Urinary bladder (tissue), 4 donors: ENCODE data around the gene EHBP1. TPM values are rescaled to one million over a fixed set of nuclear protein-coding genes. Genes with fewer than 3 reads are reported as not detected.

Experiments
- DNase-seq: peaks from one replicate; pipeline ENCODE4 v3.0.0-alpha.2; 2015; ENCODE audit errors: extremely low spot score
- H3K27ac ChIP-seq: one replicate; pipeline ENCODE4 v1.5.1; 2013; ENCODE audit warnings: low read depth, mild to moderate bottlenecking, moderate library complexity
- H3K36me3 ChIP-seq: one replicate; pipeline ENCODE4 v1.6.1; 2013; ENCODE audit warnings: mild to moderate bottlenecking, moderate library complexity; ENCODE audit not compliant: insufficient read depth
- H3K4me1 ChIP-seq: one replicate; pipeline ENCODE4 v1.6.1; 2013; ENCODE audit warnings: mild to moderate bottlenecking, moderate library complexity; ENCODE audit not compliant: insufficient read depth
- H3K4me3 ChIP-seq: one replicate; pipeline ENCODE4 v1.5.1; 2013; ENCODE audit warnings: low read depth, low read length
- WGBS: extraction: QIAGEN DNeasy Blood & Tissue Kit; methylation state at CpG from one replicate; pipeline ENCODE4 v1.1.7; 2013; 5-methylcytosine and 5-hydroxymethylcytosine counted together
- polyA plus RNA-seq: library from polyadenylated mRNA; stranded (reverse); fragments of 200-250 nt; gene quantifications from one replicate; pipeline ENCODE4 v1.2.3, GENCODE V29; 2013
- total RNA-seq: library from RNA; depleted of rRNA; stranded (reverse); fragments of >200 nt; gene quantifications from one replicate; pipeline ENCODE4 v1.2.3, GENCODE V29; 2014
- donor health status: healthy with polysubstance abuse.
- donor health status: healthy.

The EHBP1 gene
- total and polyA plus RNA-seq, 2 donors = 41.0 to 145 TPM

GRCh38 chr2:62713837-62714236, 8.3 kb downstream of the EHBP1 start:
- Histone ChIP-seq H3K27ac (no peak overlapping the region), H3K4me1 (peaks cover 3% of the 10 kb centered on the region)

GRCh38 chr2:62716768-62717167, 11.3 kb downstream of the EHBP1 start:
- H3K36me3 ChIP-seq = no peaks in the 10 kb centered on the region
- H3K4me1 ChIP-seq = peaks cover 3% of the 10 kb centered on the region
- no peak for DNase-seq
- no peak overlapping the region for H3K27ac ChIP-seq
- WGBS = 86% methylated on average over 4 of the region's 4 CpGs
- H3K4me3 ChIP-seq = no peak overlapping the region

More at GRCh38 chr2:62713837-62714236, 8.3 kb downstream of the EHBP1 start:
- Histone ChIP-seq H3K4me3 (no peak overlapping the region), H3K36me3 (no peaks in the 10 kb centered on the region)
- no peak for DNase-seq

GRCh38 chr2:62717503-62718081, 12.1 kb downstream of the EHBP1 start:
- Histone ChIP-seq H3K36me3 (no peaks in the 10 kb centered on the region), H3K4me3 (no peak overlapping the region), H3K4me1 (no peaks in the 10 kb centered on the region), H3K27ac (no peak overlapping the region)
- no peak for DNase-seq
- 63% methylated on average over 4 of the region's 4 CpGs for WGBS

GRCh38 chr2:62718225-62718822, 12.8 kb downstream of the EHBP1 start:
- Histone ChIP-seq H3K27ac (no peak overlapping the region), H3K4me1 (no peaks in the 10 kb centered on the region), H3K4me3 (no peak overlapping the region), H3K36me3 (no peaks in the 10 kb centered on the region)
- no peak for DNase-seq
- whole genome bisulfite sequencing = over 99% methylated on average over 2 of the region's 2 CpGs

GRCh38 chr2:62719757-62720156, 14.2 kb downstream of the EHBP1 start:
- H3K4me3 ChIP-seq = no peak overlapping the region
- no peak overlapping the region for H3K27ac ChIP-seq
- no peaks in the 10 kb centered on the region for H3K36me3 ChIP-seq
- no peaks in the 10 kb centered on the region for H3K4me1 ChIP-seq
- no peak for DNase-seq

- H3K4me3 ChIP-seq = no peak overlapping the region
- H3K4me1 ChIP-seq = no peaks in the 10 kb centered on the region
- no peak for DNase-seq
- peak overlapping the region; percentile 23 for H3K27ac ChIP-seq
- H3K36me3 ChIP-seq = no peaks in the 10 kb centered on the region
Observed at GRCh38 chr2:62722679-62723078, 17.2 kb downstream of the EHBP1 start.

- Histone ChIP-seq H3K4me1 (no peaks in the 10 kb centered on the region), H3K27ac (no peak overlapping the region), H3K36me3 (no peaks in the 10 kb centered on the region), H3K4me3 (no peak overlapping the region)
- WGBS = 93% methylated on average over 1 of the region's 1 CpG
- DNase-seq = no peak
Observed at GRCh38 chr2:62723253-62723652, 17.7 kb downstream of the EHBP1 start.

- 68% methylated on average over 2 of the region's 2 CpGs for WGBS
- no peaks in the 10 kb centered on the region for H3K4me1 ChIP-seq
Observed at GRCh38 chr2:62724106-62724505, 18.6 kb downstream of the EHBP1 start.

GRCh38 chr2:62724886-62725711, 19.6 kb downstream of the EHBP1 start:
- H3K4me3 ChIP-seq = no peak overlapping the region
- WGBS = 91% methylated on average over 10 of the region's 10 CpGs
- H3K4me1 ChIP-seq = no peaks in the 10 kb centered on the region
- no peaks in the 10 kb centered on the region for H3K36me3 ChIP-seq
- H3K27ac ChIP-seq = no peak overlapping the region
- DNase-seq = no peak

More at GRCh38 chr2:62724106-62724505, 18.6 kb downstream of the EHBP1 start:
- no peak for DNase-seq
- H3K4me3 ChIP-seq = no peak overlapping the region
- H3K27ac ChIP-seq = no peak overlapping the region
- H3K36me3 ChIP-seq = no peaks in the 10 kb centered on the region

GRCh38 chr2:62725712-62726055, 20.2 kb downstream of the EHBP1 start:
- Histone ChIP-seq H3K4me1 (no peaks in the 10 kb centered on the region), H3K27ac (no peak overlapping the region), H3K4me3 (no peak overlapping the region), H3K36me3 (no peaks in the 10 kb centered on the region)
- DNase-seq = no peak
- WGBS = 97% methylated on average over 3 of the region's 3 CpGs

GRCh38 chr2:62727259-62727867, 21.9 kb downstream of the EHBP1 start:
- H3K4me1 ChIP-seq = no peaks in the 10 kb centered on the region
- DNase-seq = no peak
- H3K36me3 ChIP-seq = no peaks in the 10 kb centered on the region
- H3K4me3 ChIP-seq = no peak overlapping the region
- H3K27ac ChIP-seq = no peak overlapping the region
- 92% methylated on average over 2 of the region's 2 CpGs for WGBS

GRCh38 chr2:62727876-62728566, 22.5 kb downstream of the EHBP1 start:
- Histone ChIP-seq H3K27ac (no peak overlapping the region), H3K4me3 (no peak overlapping the region), H3K36me3 (no peaks in the 10 kb centered on the region), H3K4me1 (no peaks in the 10 kb centered on the region)
- DNase-seq = no peak
- WGBS = 76% methylated on average over 5 of the region's 5 CpGs

- H3K4me3 ChIP-seq = no peak overlapping the region
- no peak overlapping the region for H3K27ac ChIP-seq
- no peaks in the 10 kb centered on the region for H3K36me3 ChIP-seq
- no peaks in the 10 kb centered on the region for H3K4me1 ChIP-seq
- 98% methylated on average over 3 of the region's 3 CpGs for WGBS
- DNase-seq = no peak
Observed at GRCh38 chr2:62731275-62731674, 25.8 kb downstream of the EHBP1 start.
